Cortex of kidney (tissue), 1 donor: ENCODE measurements around the gene LCMT2.

Source experiments
- DNase-seq: peaks from one replicate; lab custom pipeline; 2025; lab: John Stamatoyannopoulos, UW

The LCMT2 gene

GRCh38 chr15:43275740-43276562 lies 54.4 kb downstream of the LCMT2 start:
- DNase-seq, result no peak

GRCh38 chr15:43274136-43274535 lies 56.2 kb downstream of the LCMT2 start:
- no peak for DNase-seq
